ENCODE results near the gene ABHD4. TPM values are rescaled to one million over a fixed set of nuclear protein-coding genes. Genes with fewer than 3 reads are reported as not detected.
"Not testable (repeated sequence)": the region's sequence is repeated elsewhere in the genome, so short reads cannot be mapped to it uniquely, and the experiment has no call there.

ABHD4 gene
- total RNA-seq, 4 donors from 2014 or later = 17.1 to 38.7 (median 27.6) TPM

GRCh38 chr14:22552001-22552826 lies 45.9 kb upstream of the ABHD4 start:
- no peaks in the 10 kb centered on the region for H3K36me3 ChIP-seq

GRCh38 chr14:22552827-22553076 lies 45.3 kb upstream of the ABHD4 start:
- intact Hi-C loops (cut with DNase I; ENCODE audit: low total_unique reads) (no loop called here), in situ Hi-C loops (cut with MboI; ENCODE audit: low sequenced_read_pairs in 4 of 4) (loop anchor here in 1 of 4 donors (25.0 kb wide), 1 partner anchor 310 kb away; the partner anchor contains the start of gene LRP10)
- Histone ChIP-seq H3K27me3 (no peaks in the 10 kb centered on the region), H3K4me1 (peaks cover 26% of the 10 kb centered on the region in 2 donors), H3K4me3 (no peak overlapping the region), H3K27ac (no peak overlapping the region), H3K9me3 (no peaks in the 10 kb centered on the region), H3K36me3 (no peaks in the 10 kb centered on the region)
- no peak for ATAC-seq
- no peak for TF ChIP-seq CTCF (IDR thresholded peaks at IDR 0.05 in 4 of 5, conservative IDR thresholded peaks at IDR 0.05 in 1 of 5)
- no peak for TF ChIP-seq POLR2A (IDR thresholded peaks at IDR 0.05)
- no peak for DNase-seq

More at GRCh38 chr14:22552001-22552826, 45.9 kb upstream of the ABHD4 start:
- intact Hi-C loops (cut with DNase I; ENCODE audit: low total_unique reads) = no loop called here
- H3K4me3 ChIP-seq = no peak overlapping the region
- H3K27me3 ChIP-seq = no peaks in the 10 kb centered on the region
- no peak overlapping the region for H3K27ac ChIP-seq
- peaks cover 27 to 28% of the 10 kb centered on the region in 2 donors for H3K4me1 ChIP-seq
- ATAC-seq (no peak), DNase-seq (no peak)
- TF ChIP-seq CTCF (IDR thresholded peaks at IDR 0.05 in 4 of 5, conservative IDR thresholded peaks at IDR 0.05 in 1 of 5) (no peak), POLR2A (IDR thresholded peaks at IDR 0.05) (no peak)
- in situ Hi-C loops (cut with MboI; ENCODE audit: low sequenced_read_pairs in 4 of 4) = loop anchor here in 1 of 4 donors (25.0 kb wide), 1 partner anchor 310 kb away; the partner anchor contains the start of gene LRP10
- no peaks in the 10 kb centered on the region for H3K9me3 ChIP-seq

DNA sequence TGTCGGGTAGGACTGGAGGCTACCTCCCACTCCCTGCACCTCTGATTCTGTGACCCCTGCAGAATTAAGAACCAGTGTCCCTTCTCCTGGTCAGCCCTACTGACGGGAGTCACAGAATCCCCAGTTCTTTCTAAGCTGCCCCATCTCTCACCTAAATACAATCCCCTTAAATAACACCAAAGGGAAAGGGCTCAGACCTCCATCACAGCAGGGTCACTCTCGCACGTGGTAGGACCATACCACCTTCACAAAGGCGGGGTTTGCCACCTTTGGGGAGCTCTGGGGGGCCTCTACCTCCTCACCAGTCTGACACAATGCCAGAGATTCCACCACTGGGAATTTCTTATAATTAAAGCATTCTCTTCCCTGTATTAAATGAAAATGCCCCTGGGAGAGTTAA lies 44.7 kb upstream of the ABHD4 start:
- in situ Hi-C loops (cut with MboI; ENCODE audit: low sequenced_read_pairs in 4 of 4) = loop anchor here in 1 of 4 donors (25.0 kb wide), 1 partner anchor 309 kb away; the partner anchor contains the start of gene LRP10
- no peak overlapping the region for H3K27ac ChIP-seq
- intact Hi-C loops (cut with DNase I; ENCODE audit: low total_unique reads) = no loop called here

GRCh38 chr14:22553861-22554497 lies 44.1 kb upstream of the ABHD4 start:
- ATAC-seq = not testable (repeated sequence)
- in situ Hi-C loops (cut with MboI; ENCODE audit: low sequenced_read_pairs in 4 of 4) = loop anchor here in 1 of 4 donors (25.0 kb wide), 1 partner anchor 308 kb away; the partner anchor contains the start of gene LRP10

More for the DNA sequence above, 44.7 kb upstream of the ABHD4 start:
- DNase-seq (no peak), ATAC-seq (no peak)
- H3K36me3 ChIP-seq = no peaks in the 10 kb centered on the region
- no peaks in the 10 kb centered on the region for H3K9me3 ChIP-seq
- no peaks in the 10 kb centered on the region for H3K27me3 ChIP-seq
- TF ChIP-seq CTCF (IDR thresholded peaks at IDR 0.05 in 4 of 5, conservative IDR thresholded peaks at IDR 0.05 in 1 of 5) = no peak
- no peak for TF ChIP-seq POLR2A (IDR thresholded peaks at IDR 0.05)
- no peak overlapping the region for H3K4me3 ChIP-seq
- peaks cover 20 to 23% of the 10 kb centered on the region in 2 donors for H3K4me1 ChIP-seq

More at GRCh38 chr14:22553861-22554497, 44.1 kb upstream of the ABHD4 start:
- H3K4me3 ChIP-seq; H3K27me3 ChIP-seq; H3K27ac ChIP-seq; intact Hi-C loops (cut with DNase I; ENCODE audit: low total_unique reads); H3K36me3 ChIP-seq; DNase-seq; H3K9me3 ChIP-seq: not testable (repeated sequence)
- peaks cover 20 to 23% of the 10 kb centered on the region in 2 donors for H3K4me1 ChIP-seq
